NCI-H1417 treated with DMSO at 0.1 percent for 48 hours (cell line): ENCODE data around the gene LSAMP.
A peak's percentile ranks its signal among the peaks of the same experiment; 100 is the strongest.
"Not testable (repeated sequence)": the region's sequence is repeated elsewhere in the genome, so short reads cannot be mapped to it uniquely, and the experiment has no call there.

ENCODE experiments used
- DNase-seq: peaks from one replicate; lab custom pipeline; 2025; lab: John Stamatoyannopoulos, UW

Gene LSAMP

DNA sequence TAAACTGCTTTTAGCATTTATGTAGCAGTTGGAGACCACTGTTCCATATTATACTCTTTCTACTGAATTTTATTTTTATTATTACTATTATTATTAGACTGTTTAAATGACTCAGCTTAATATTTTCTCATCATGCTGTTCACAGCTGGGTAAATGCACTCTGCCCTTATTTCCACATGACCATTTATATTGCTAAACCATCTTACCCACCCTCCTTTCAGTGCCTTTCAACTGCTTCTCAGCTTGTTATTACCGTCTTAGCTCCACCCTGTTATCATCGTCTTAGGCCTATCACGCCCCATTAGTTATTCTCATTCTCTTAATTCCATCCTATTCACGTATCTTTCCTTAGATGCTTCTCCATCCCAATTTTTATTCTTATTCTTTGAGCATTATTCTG lies 609.3 kb downstream of the LSAMP start:
- DNase-seq: no peak

DNA sequence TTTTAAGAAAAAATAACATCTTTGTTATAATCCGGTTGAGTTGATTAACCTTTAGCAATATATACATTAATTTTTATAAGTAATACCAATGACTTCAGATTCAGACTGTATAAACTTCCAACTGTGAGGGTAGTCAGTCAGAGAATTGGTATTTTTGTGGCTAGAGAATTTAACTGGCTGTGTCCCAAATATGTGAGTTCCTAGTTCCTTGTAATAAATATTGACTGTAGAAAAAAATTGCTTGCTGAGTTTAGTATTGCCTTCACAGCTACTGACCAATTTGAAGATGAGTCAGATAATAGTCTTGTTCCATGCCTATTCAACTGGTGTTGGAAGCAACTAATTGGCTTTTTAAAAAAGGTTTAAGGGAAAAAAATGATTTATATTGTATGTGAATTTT lies 611.2 kb downstream of the LSAMP start:
- DNase-seq: no peak

DNA sequence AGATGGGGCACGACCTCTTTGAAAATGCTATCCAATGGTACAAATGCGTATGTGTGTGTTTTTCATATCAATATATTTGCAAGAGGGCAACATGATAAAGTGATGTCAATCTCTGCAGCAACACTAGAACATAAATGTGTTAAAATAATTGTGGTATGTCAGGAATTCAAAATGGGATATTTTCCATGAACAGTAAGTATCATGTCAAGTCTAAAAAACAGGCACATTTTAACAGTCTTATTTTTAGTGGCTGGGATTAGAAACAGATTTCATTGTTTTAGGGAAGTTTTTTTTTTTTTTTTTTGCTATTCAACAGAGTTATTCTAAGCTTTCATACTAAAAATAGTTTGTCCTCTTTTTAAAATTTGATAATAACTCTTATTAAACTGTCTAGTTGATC lies 612.2 kb downstream of the LSAMP start:
- DNase-seq: no peak

DNA sequence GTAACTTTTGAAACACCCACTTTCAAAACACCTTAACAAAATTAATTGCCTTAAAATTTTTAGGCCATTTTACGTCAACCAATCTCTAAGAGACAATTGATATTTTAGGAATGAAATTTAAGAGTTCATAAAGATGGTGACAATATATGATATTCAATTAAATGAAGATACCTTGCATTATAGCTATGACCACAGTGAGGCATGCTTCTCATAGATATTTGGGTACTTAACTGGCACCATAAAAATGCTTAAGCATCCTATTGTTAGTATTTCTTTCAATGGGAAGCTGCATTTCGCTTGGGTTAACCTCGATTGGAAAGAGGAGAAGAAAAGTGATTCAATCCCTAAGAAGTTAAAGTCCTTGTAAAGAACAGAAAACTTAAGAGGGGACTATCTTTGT lies 613.0 kb downstream of the LSAMP start:
- no peak for DNase-seq

DNA sequence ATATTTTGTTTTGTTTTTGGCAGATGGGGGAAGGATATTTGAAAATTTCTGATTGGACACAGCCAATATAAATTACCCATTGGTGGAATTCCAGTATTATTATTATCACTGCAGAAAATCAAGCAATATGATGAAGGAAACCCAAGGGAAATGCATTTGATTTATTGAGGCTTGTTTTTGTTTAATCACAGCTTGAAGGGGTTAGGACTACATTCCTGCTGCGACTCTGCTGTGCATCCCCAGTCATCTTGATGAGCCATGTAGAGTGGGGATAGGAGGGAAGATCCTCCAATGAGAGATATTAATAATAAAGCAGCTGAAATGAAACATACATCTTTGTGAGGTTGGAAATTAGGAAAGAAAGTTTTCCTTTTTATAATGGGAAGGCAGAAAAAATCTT lies 613.4 kb downstream of the LSAMP start:
- no peak for DNase-seq

DNA sequence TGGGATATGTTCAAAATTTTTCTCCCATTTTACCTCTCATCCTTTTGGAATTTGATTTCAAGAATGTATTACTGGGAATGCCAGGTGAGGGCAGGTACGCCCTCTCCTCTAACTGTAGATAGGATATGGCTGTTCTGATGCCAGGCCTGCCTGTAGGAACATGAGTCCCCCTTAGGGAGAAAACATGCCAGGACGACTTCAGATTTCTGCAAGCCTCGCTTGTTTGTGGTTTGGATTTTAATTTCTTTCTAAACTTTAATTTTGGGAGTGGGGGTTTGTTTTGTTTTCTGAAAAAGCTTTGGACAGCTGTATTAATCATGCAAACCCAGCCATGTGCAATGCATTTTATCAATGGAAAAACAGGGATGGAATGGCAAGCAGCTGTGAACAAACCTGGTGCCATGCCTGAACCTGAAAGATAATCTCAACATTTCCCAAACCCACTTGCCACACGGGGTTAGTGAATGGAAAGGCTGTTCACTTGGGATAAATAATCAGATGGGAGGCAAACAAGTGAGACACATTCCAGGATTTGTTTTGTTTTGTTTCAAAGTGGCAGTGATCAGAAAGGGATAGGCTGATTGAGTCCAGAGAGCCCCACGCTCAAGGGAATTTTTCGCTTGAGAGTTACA lies 614.4 kb downstream of the LSAMP start:
- no peak for DNase-seq

DNA sequence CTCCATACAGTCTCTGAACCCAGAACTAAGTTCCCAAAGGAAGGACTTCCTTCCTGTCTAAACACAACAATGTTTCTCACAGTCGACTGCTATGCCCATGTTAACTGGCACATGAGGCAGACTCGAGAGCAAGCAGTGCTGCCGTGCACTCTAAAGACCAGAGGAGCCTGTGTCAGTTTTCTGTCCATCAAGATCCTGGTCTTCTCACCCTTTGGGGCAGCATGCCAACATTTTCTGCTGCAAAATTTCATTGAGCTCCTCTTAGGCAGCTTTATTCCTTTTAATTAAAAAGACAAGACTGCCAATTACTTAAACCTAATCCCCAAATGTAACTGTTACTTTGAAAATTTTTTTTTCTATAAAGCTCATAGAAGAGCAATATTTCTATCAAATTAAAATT lies 616.9 kb downstream of the LSAMP start:
- no peak for DNase-seq

DNA sequence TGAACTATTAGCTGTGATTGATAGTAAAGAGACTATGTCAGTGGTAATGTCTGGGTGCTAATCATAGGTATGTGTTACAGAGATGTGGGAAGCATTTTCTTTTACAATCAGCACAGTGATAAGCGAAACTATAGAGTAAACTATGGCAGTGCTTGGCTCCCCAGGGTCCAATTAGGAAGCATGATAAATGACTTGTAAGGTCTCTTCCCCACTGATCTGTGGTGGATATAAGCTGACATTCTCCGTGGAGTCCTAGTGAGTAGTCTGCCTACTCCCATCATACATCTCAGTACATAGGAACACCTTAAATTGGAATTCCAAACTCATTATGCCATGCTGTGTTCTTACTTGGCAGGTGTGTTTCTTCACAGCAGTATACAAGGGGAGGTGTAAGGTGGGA lies 617.8 kb downstream of the LSAMP start:
- no peak for DNase-seq

DNA sequence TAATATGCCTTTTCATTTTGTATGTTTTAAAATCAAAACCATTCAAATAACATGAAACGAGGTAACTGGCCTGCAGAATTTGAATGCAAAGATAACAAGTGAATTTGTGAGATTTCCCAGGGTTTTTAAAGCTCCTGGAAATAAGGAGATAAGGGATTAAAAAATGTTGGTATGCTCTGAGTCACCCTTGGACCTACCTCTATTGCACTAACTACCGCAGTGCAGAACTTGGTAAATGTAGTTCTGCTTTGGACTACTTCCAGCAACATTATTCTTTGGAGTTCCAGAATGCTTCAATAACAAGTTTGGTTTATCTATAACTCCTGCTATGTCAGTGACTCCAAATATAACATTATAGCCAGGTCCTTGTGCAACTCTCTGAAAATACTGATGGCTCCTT lies 620.2 kb downstream of the LSAMP start:
- DNase-seq: no peak

DNA sequence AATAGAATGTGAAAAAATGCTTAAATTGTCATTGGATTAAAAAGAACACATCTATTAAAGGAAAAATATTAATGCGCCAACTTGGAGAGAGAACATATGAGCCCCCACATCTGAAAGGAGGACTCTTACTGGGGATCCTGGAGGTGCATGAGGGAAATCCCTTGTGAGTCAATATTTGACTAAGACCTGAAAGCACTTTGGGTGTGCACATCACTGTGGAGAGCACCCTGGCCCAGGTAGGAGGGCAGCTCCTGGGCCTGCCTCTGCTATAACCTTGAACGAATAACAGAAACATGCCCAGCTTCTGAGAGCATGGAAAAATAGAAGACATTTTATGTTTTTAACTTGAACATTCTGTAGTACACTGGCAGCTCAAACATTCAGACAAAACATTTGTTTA lies 622.2 kb downstream of the LSAMP start:
- no peak for DNase-seq

DNA sequence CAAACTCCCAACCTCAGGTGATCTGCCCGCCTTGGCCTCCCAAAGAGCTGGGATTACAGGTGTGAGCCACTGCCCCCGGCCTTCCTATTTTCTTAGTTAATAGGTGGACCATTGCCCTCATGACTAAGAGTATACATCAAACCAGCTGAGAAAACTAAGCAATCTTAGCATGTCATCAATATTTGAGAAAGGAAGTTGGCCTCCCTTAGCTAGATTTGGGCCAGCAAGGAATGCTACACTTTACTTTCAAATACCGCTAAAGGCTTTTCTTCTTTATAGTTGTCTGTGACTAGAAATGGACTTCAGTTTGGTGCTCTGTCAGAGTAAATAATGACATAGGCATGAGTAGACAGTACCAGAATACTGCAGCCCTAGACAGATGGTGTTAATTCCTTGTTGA lies 622.7 kb downstream of the LSAMP start:
- DNase-seq: no peak

DNA sequence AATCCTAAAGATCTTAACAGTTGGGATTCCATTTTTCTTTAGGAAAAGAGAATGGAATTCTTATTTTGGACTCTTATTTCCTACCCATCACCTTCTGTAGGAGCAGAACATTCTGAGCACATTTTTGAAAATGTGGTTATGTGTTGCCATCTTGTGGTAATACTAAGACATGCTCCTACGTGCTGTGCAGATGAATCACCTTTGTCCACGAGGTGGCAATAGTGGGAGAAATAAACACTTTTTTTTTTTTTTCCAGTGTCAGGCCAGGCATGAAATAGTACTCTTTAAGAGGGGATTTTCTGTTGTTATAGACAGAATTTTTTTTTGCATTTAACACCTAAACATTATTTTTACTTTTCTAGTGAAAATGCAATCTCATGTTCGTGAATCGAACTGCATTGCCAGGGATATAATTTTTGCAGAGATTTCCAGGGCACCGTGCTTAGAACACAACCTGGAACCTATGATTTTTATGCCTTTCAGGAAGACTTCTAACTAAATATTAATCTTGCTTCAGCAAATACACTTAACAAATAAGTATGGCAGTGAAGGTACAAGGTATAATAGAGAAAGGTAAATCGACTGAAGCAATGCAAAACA lies 625.4 kb downstream of the LSAMP start:
- DNase-seq: peak; percentile 24

DNA sequence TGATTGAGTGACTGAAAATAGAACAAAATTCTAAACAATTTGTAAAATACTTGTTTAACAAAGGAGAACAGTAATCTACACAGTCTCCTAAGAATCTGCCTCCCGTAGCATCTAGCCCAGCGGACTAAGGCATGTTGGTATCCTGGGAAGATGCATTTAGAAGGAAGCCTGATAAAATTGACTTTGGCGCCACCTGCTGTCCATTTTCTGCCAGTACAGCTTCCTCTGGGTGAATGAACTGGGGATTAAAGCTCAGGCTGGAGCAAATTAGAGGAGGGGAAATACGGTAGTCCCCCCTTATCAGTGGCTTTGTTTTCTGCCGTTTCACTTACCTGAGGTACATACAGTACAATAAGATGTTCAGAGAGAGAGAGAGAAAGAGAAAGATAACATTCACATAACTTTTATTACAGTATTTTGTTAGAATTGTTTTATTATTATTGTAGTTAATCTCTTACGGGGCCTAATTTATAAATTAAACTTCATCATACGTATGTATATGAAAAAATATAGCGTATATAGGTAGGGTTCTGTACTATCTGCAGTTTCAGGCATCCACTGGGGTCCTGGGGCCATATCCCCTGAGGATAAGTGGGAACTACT lies 630.4 kb downstream of the LSAMP start:
- DNase-seq: no peak

DNA sequence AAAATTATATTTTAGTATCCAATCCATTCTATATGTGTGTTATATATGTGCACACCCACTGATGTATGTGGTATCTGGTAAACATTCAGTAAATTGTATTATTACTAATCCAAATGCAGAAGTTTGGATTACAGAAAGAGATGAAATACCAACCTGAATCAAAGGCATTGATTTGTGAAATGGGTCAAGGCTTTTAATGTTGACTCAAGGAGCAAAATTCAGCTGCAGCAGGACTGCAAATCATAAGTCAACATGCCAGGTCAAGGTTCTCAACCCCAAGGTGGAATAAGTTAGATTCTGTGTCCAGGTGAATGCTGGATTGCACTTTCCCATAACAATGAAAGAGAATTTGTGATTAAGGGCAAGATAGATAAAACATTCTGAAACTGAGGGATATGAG lies 631.3 kb downstream of the LSAMP start:
- DNase-seq: no peak

DNA sequence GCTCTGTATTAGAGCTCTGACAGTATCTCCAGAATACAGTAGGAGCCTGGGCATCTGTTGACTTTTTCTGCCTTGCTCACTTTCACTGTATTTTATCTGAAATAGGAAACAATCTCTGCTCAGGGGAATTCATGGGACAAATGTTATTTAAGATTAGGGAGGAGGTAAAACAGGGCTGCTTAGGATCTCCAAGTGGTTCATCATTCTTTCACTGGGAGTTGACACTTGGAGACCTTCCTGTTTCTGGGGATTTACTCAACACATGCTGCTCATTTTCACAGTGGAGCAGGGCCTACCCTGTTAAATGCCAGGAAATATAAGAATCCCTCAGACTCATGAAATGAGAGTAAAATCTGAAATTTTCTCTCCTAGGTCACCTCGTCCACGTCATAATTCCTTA lies 636.5 kb downstream of the LSAMP start:
- no peak for DNase-seq

DNA sequence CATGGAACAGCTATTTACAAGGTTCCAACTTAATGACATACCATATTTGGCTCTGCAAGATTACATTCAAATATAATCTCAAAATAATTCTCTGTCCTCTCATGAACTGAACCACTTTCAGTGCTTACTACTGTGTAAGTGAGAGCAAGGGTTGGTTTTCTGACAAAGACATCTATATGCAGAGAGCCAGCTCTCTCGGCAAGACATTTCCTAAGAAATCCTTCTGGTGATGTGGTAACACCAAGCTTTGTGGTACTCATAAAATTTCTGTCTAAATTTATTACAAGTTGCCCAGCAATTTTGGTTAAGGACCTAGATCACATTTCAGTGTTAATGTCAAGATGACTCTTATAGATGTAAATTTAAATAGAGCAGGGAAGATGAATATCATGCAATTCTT lies 637.0 kb downstream of the LSAMP start:
- DNase-seq: no peak

DNA sequence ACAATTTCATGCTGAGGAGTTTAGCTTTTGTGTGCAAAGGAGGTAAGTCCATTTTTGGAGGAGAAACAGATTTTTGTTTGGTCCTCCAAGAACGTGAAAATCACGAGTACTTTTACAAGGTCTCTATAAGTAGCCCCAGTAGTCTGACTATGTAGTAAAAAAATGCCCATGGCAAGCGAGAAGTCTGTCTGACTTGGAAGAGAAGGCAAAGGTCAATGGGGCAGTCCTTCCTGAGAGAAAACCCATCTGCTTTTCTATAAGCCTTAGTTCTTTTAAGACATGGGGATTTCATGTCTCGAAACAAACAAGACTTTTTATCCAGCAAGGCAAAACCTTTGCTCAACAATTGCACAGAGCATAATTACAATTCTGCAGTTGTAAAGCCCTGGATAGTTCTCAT lies 638.8 kb downstream of the LSAMP start:
- no peak for DNase-seq

DNA sequence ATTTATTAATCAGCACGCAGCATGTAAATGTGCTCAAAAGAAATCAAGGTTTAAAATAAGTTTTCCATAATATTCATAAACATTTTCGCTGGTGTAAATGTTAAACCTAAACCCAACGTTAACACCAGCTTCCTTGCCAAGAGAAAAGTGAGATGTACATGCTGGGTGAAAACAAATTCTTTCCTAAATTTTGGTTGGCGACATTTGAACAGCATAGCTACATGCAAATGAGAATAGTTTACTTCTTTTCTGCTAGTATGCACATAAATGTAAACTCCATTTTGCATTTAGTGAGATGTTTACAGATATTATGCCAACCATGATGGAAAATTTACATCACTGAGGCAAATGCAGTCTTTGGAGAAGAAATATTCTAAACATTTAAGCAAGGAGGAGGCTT lies 639.8 kb downstream of the LSAMP start:
- no peak for DNase-seq

DNA sequence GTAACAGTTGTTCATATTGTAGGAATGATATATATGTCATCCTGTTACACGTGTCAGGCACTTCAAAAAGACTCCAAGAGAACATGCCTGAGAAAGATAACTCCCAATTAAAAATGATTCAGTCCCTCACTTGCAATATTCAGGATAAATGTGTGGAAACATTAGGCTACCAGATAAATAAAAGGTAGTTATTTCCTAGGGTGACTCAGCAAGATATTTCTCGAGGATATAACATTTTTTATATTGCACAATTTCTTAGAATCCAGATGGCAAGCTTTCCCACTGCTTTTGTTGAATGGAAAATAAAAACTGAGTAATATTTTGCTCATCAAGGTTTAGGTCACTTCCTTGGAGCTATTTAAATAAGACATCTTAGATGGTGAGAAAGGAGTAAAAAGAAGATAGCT lies 640.6 kb downstream of the LSAMP start:
- DNase-seq: no peak

DNA sequence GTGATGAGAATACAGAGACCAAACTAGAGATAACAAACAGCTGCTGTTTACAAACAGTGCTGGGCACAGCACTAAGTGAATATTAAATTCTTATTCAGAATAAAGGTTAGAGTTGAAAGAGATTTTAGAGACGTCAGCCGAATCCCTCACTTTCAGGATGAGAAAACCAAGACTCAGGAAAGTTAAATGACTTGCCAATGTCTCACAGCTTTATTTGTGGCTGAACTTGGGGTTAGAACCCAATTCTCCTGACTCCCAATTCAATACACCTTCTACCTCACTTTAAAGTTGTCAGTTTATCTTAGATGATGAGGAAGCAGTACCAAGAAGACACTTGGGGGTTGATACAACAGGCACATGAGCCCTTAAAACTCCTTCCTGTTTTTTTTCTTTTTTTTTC lies 641.1 kb downstream of the LSAMP start:
- DNase-seq: no peak

DNA sequence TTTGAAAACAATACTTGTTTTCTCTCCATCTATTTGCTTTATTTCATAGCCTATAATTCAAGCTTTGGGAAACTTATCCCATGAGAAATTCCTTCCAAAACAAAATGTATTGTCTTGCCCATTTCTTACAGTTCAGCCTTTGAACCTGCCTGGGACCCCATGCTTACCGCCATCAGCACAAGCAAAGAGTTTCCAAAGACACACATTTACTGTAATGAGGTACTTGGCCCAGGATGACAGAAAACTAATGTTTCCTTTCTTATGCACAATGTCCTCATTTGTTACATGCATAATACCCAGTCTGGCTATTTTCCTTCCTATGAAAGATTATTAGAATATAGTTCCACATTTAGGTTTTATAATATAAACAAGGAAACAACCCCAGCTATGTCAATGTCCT lies 641.6 kb downstream of the LSAMP start:
- no peak for DNase-seq

DNA sequence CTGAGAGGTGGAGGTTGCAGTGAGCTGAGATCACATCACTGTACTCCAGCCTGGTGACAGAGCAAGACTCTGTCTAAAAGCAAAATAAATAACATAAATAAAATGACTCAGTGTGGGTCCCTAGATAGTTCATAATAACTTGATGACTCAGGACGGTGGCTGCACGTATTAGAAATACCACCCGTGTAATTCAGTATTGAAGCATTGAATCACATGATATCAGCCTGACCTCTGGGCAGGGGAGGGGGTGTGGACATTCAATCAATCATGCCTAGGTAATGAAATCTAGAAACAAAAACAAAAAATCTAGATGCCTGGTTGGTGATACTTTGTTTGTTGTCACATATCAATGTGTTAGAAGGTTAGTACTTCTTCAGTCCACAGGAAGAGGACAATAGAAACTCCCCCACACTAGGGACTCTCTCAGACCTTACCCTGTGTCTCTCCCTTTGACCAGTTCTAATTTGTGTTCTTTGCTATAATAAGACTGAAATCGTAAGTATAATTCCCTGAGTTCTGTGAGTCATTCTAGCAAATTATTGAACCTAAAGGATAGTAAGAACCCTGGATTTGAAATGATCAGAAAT lies 644.7 kb downstream of the LSAMP start:
- DNase-seq: no peak

DNA sequence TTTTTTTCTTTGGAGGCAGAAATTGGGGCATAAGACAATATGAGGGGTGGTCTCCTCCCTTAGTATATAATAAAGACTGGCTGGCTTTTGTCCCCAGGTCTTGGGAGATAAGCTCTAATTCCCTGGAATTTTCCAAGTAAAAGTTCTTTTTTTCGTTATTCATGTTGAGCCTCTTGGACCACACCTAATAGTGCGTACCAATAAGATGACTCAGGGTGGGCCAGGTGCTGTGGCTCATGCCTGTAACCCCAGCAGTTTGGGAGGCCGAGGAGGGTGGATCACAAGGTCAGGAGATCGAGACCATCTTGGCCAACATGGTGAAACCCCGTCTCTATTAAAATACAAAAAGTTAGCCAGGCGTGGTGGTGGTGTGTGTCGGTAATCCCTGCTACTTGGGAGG lies 645.2 kb downstream of the LSAMP start:
- not testable (repeated sequence) for DNase-seq
